ENCODE measurements around the gene HMX3.

The HMX3 gene

GRCh38 chr10:123183724-123184123 is 48.0 kb downstream of the HMX3 start:
- H3K27me3 ChIP-seq (replicated peaks; ENCODE audit: insufficient read depth, low read length) = no peaks in the 10 kb centered on the region
- TF ChIP-seq EZH2 (optimal IDR thresholded peaks at IDR 0.05; ENCODE audit: low read depth, low read length) (no peak), CTCF (IDR thresholded peaks at IDR 0.05; ENCODE audit: low read length) (no peak), EZH2phosphoT487 (IDR thresholded peaks at IDR 0.05; ENCODE audit: low read length) (no peak)
- no peaks in the 10 kb centered on the region; the same call in 1 of the 2 replicates for H3K36me3 ChIP-seq (replicated peaks; ENCODE audit: insufficient read depth, low read length)
- no peaks in the 10 kb centered on the region for H3F3A ChIP-seq (ENCODE audit: insufficient read depth, low read length)
- H3K4me2 ChIP-seq (ENCODE audit: low read depth, low read length) = no peak overlapping the region
- no peak overlapping the region for H2AFZ ChIP-seq (ENCODE audit: low read length)
- H3K4me1 ChIP-seq (ENCODE audit: low read length) = no peaks in the 10 kb centered on the region
- H3K9me2 ChIP-seq (replicated peaks; ENCODE audit: insufficient read depth, low read length) = no peaks in the 10 kb centered on the region
- no peaks in the 10 kb centered on the region for H4K20me1 ChIP-seq (ENCODE audit: insufficient read depth, low read length)
- H3K4me3 ChIP-seq (ENCODE audit: low read length) = no peak overlapping the region
- H3K9ac ChIP-seq (ENCODE audit: low read length) = no peak overlapping the region
- H3K79me2 ChIP-seq (ENCODE audit: low read length) = no peaks in the 10 kb centered on the region
- no peaks in the 10 kb centered on the region; the same call in 1 of the 2 replicates for H3K9me3 ChIP-seq (replicated peaks; ENCODE audit: insufficient read depth, low read length)
- DNase-seq = no peak
- no peak overlapping the region for H3K27ac ChIP-seq (ENCODE audit: low read length)

GRCh38 chr10:123187781-123188180 is 52.0 kb downstream of the HMX3 start:
- Histone ChIP-seq H3K4me3 (ENCODE audit: low read length) (no peak overlapping the region), H3K4me1 (ENCODE audit: low read length) (no peaks in the 10 kb centered on the region)
- TF ChIP-seq EZH2phosphoT487 (IDR thresholded peaks at IDR 0.05; ENCODE audit: low read length) (no peak), CTCF (IDR thresholded peaks at IDR 0.05; ENCODE audit: low read length) (no peak), EZH2 (optimal IDR thresholded peaks at IDR 0.05; ENCODE audit: low read depth, low read length) (no peak)

More at GRCh38 chr10:123187781-123188180, 52.0 kb downstream of the HMX3 start:
- Histone ChIP-seq H3K27ac (ENCODE audit: low read length) (no peak overlapping the region), H3K79me2 (ENCODE audit: low read length) (no peaks in the 10 kb centered on the region), H3K9me2 (replicated peaks; ENCODE audit: insufficient read depth, low read length) (no peaks in the 10 kb centered on the region), H3K27me3 (replicated peaks; ENCODE audit: insufficient read depth, low read length) (no peaks in the 10 kb centered on the region), H3K36me3 (replicated peaks; ENCODE audit: insufficient read depth, low read length) (no peaks in the 10 kb centered on the region; the same call in 1 of the 2 replicates), H3K9ac (ENCODE audit: low read length) (no peak overlapping the region), H3K9me3 (replicated peaks; ENCODE audit: insufficient read depth, low read length) (no peaks in the 10 kb centered on the region; the same call in 1 of the 2 replicates), H3K4me2 (ENCODE audit: low read depth, low read length) (no peak overlapping the region), H2AFZ (ENCODE audit: low read length) (no peak overlapping the region), H3F3A (ENCODE audit: insufficient read depth, low read length) (no peaks in the 10 kb centered on the region), H4K20me1 (ENCODE audit: insufficient read depth, low read length) (no peaks in the 10 kb centered on the region)
- no peak for DNase-seq

Data from MM.1S (cell line).